H9 (cell line): Measurements from ENCODE around the gene GMPPB. TPM values are rescaled to one million over a fixed set of nuclear protein-coding genes. Genes with fewer than 3 reads are reported as not detected.

Source experiments
- DNase-seq: peaks from one replicate; pipeline ENCODE4 v3.0.0-alpha.2; 2017
- H2AFZ ChIP-seq: one replicate; pipeline ENCODE4 v1.6.1; 2013; ENCODE audit warnings: mild to moderate bottlenecking, low read length, control low read depth, moderate library complexity
- H2AK5ac ChIP-seq: 2 replicates; pipeline ENCODE4 v1.6.1; 2013; ENCODE audit warnings: low read length, control low read depth, mixed read lengths; ENCODE audit not compliant: insufficient read length
- H2BK120ac ChIP-seq: one replicate; pipeline ENCODE4 v1.6.1; 2013; ENCODE audit warnings: low read depth, mild to moderate bottlenecking, low read length, control low read depth, inconsistent platforms; ENCODE audit not compliant: poor library complexity, severe bottlenecking
- H2BK12ac ChIP-seq: 2 replicates; pipeline ENCODE4 v1.6.1; 2013; ENCODE audit warnings: low read length, control low read depth, mixed read lengths, low read depth; ENCODE audit not compliant: insufficient read length
- H2BK15ac ChIP-seq: 2 replicates; pipeline ENCODE4 v1.6.1; 2013; ENCODE audit warnings: low read depth, low read length, control low read depth
- H2BK20ac ChIP-seq: one replicate; pipeline ENCODE4 v1.6.1; 2013; ENCODE audit warnings: low read depth, mild to moderate bottlenecking, low read length, control low read depth, inconsistent platforms; ENCODE audit not compliant: poor library complexity, severe bottlenecking
- H2BK5ac ChIP-seq: 2 replicates; pipeline ENCODE4 v1.6.1; 2013; ENCODE audit warnings: low read length, control low read depth, mixed read lengths; ENCODE audit not compliant: insufficient read length
- H3K14ac ChIP-seq: 2 replicates; pipeline ENCODE4 v1.6.1; 2013; ENCODE audit warnings: low read length, control low read depth; ENCODE audit not compliant: insufficient read depth
- H3K18ac ChIP-seq: 2 replicates; pipeline ENCODE4 v1.6.1; 2013; ENCODE audit warnings: low read depth, mild to moderate bottlenecking, mixed read lengths, low read length, control low read depth; ENCODE audit not compliant: insufficient read length
- H3K23ac ChIP-seq: 2 replicates; pipeline ENCODE4 v1.6.1; 2013; ENCODE audit warnings: low read length, control low read depth, mixed read lengths, low read depth; ENCODE audit not compliant: insufficient read length
- H3K23me2 ChIP-seq: 2 replicates; pipeline ENCODE4 v1.6.1; 2013; ENCODE audit warnings: low read depth, mild to moderate bottlenecking, mixed read lengths, low read length, control low read depth; ENCODE audit not compliant: insufficient read length, poor library complexity, severe bottlenecking
- H3K27ac ChIP-seq: 2 replicates; pipeline ENCODE4 v1.5.1; 2013; ENCODE audit warnings: low read length, control low read depth, mixed read lengths, low read depth; ENCODE audit not compliant: insufficient read length
- H3K27me3 ChIP-seq: 2 replicates; pipeline ENCODE4 v1.6.1; 2013; ENCODE audit warnings: low read length, control low read depth, inconsistent platforms; ENCODE audit not compliant: insufficient read depth
- H3K4ac ChIP-seq: 2 replicates; pipeline ENCODE4 v1.6.1; 2013; ENCODE audit warnings: low read depth, mild to moderate bottlenecking, control low read depth, inconsistent platforms, low read length, moderate library complexity
- H3K4me1 ChIP-seq: 2 replicates; pipeline ENCODE4 v1.6.1; 2013; ENCODE audit warnings: low read length, control low read depth, inconsistent platforms; ENCODE audit not compliant: insufficient read depth
- H3K4me2 ChIP-seq: 2 replicates; pipeline ENCODE4 v1.6.1; 2013; ENCODE audit warnings: low read length, control low read depth, mixed read lengths; ENCODE audit not compliant: insufficient read length, insufficient read depth
- H3K56ac ChIP-seq: 2 replicates; pipeline ENCODE4 v1.6.1; 2013; ENCODE audit warnings: low read depth, mild to moderate bottlenecking, mixed read lengths, low read length, control low read depth; ENCODE audit not compliant: insufficient read length
- H3K79me1 ChIP-seq: 2 replicates; pipeline ENCODE4 v1.6.1; 2013; ENCODE audit warnings: low read depth, mild to moderate bottlenecking, moderate library complexity, low read length, control low read depth, inconsistent platforms; ENCODE audit not compliant: insufficient read depth, poor library complexity, severe bottlenecking
- H3K79me2 ChIP-seq: 2 replicates; pipeline ENCODE4 v1.6.1; 2013; ENCODE audit warnings: low read length, control low read depth, inconsistent platforms; ENCODE audit not compliant: insufficient read depth
- H3K9ac ChIP-seq: 2 replicates; pipeline ENCODE4 v1.6.1; 2013; ENCODE audit warnings: low read length, control low read depth, mixed read lengths; ENCODE audit not compliant: insufficient read length; ENCODE audit errors: extremely low read depth
- H3K9me3 ChIP-seq: one replicate; pipeline ENCODE4 v1.6.1; 2013; ENCODE audit warnings: low read depth, low read length, inconsistent platforms; ENCODE audit not compliant: control insufficient read depth
- H3T11ph ChIP-seq: one replicate; pipeline ENCODE4 v1.6.1; 2013; ENCODE audit warnings: mild to moderate bottlenecking, low read length, control low read depth, inconsistent platforms
- H4K20me1 ChIP-seq: one replicate; pipeline ENCODE4 v1.6.1; 2013; ENCODE audit not compliant: control insufficient read depth, insufficient read length, insufficient read depth
- H4K5ac ChIP-seq: 2 replicates; pipeline ENCODE4 v1.6.1; 2013; ENCODE audit warnings: low read depth, mild to moderate bottlenecking, mixed read lengths, low read length, control low read depth; ENCODE audit not compliant: insufficient read length
- H4K8ac ChIP-seq: replicated peaks from 2 replicates; pipeline ENCODE4 v1.6.1; 2013; ENCODE audit warnings: low read length, control low read depth, mixed read lengths, low read depth; ENCODE audit not compliant: insufficient read length
- H4K91ac ChIP-seq: 2 replicates; pipeline ENCODE4 v1.6.1; 2013; ENCODE audit warnings: low read depth, mild to moderate bottlenecking, moderate library complexity, mixed read lengths, low read length, control low read depth; ENCODE audit not compliant: insufficient read length
- H3K27ac Mint-ChIP-seq, 3 experiments: 2 replicates in 2 of 3; 3 replicates in 1 of 3; pipeline ENCODE4 v1.8.0; 2020 to 2021; ENCODE audit warnings: mixed read lengths in 3 of 3, mild to moderate bottlenecking in 1 of 3, moderate library complexity in 1 of 3
- H3K27me3 Mint-ChIP-seq: 2 replicates; pipeline ENCODE4 v1.8.0; 2021; ENCODE audit warnings: low read depth, mild to moderate bottlenecking, moderate library complexity, mixed read lengths
- H3K36me3 Mint-ChIP-seq, 3 experiments: 2 replicates in 2 of 3; 3 replicates in 1 of 3; pipeline ENCODE4 v1.8.0; 2020 to 2021; ENCODE audit warnings: low read depth in 3 of 3, mixed read lengths in 3 of 3; ENCODE audit not compliant: insufficient read depth in 1 of 3
- H3K4me1 Mint-ChIP-seq, 2 experiments: 2 replicates each; pipeline ENCODE4 v1.8.0; 2020; ENCODE audit warnings: mixed read lengths in 2 of 2
- H3K4me3 Mint-ChIP-seq, 2 experiments: 2 replicates in 1 of 2; 3 replicates in 1 of 2; pipeline ENCODE4 v1.8.0; 2020 to 2021; ENCODE audit warnings: mild to moderate bottlenecking in 2 of 2, mixed read lengths in 2 of 2, moderate library complexity in 1 of 2
- H3K9me3 Mint-ChIP-seq, 2 experiments: 2 replicates in 1 of 2; 3 replicates in 1 of 2; pipeline ENCODE4 v1.8.0; 2020; ENCODE audit warnings: mild to moderate bottlenecking in 2 of 2, mixed read lengths in 2 of 2, moderate library complexity in 1 of 2
- WGBS: extraction: QIAGEN DNeasy Blood & Tissue Kit; methylation state at CpG from one replicate; pipeline ENCODE4 v1.1.7; 2013; ENCODE audit warnings: missing lambda C conversion rate, low lambda C conversion rate, mixed read lengths; ENCODE audit not compliant: insufficient read length; ENCODE audit errors: extremely low coverage; 5-methylcytosine and 5-hydroxymethylcytosine counted together
- total RNA-seq: library from RNA; stranded (reverse); gene quantifications from 2 replicates; pipeline ENCODE4 v1.2.1, GENCODE V29; 2021
- TF ChIP-seq, protein P1 (sequence below): fragments of 200-600 bp; sonication (generic); conservative IDR thresholded peaks from 3 replicates; pipeline ENCODE4 v1.8.0; 2021; ENCODE audit warnings: antibody characterized with exemption, mild to moderate bottlenecking

Gene GMPPB
- total RNA-seq, 1 experiment from 2014 or later: 31.1 TPM

DNA sequence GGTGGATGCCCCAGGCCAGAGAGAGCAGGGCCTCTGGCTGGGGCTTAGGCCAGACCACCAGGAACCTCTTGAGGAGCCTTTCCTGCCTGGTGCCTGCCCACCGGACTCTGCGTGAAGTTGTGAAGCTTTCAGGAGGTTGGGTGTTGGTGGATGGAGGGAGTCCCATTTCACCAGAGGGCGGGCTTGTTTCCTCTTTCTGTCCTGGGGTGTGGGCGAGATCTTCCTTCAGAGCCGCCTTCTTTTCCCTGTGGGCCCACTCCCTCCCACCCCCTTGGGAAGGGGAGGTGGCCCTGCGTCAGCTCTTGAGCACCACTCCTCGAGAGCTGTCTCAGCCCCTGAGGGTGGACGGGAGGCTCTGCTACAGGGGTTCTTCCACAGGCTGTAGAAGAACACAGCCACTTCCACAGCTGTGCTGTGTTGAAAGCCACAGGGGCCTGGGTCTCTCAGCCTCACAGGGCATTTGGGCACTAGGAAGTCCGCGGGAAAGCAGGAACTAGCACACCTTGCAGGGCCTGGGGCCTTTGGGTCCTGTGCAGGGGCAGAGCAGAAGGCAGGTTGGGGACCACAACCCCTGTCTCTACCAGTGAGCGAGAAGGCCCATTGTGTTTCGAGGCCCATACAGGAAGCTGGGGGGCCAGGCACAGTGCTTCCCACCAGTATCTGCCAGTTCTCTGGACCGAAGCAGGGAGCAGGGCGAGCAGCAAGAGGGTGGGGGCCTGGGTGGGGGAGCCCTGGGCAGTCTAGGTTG lies 6.4 kb downstream of the GMPPB start:
- Histone ChIP-seq H3K4ac (no peak overlapping the region), H4K5ac (no peak overlapping the region), H3K4me2 (no peak overlapping the region), H3K9me3 (no peaks in the 10 kb centered on the region), H2BK15ac (no peak overlapping the region), H3K27me3 (no peaks in the 10 kb centered on the region), H2BK5ac (no peak overlapping the region), H3K18ac (no peak overlapping the region), H3T11ph (no peak overlapping the region), H3K23me2 (peaks cover 10% of the 10 kb centered on the region), H4K20me1 (no peaks in the 10 kb centered on the region), H3K79me1 (no peaks in the 10 kb centered on the region), H2BK20ac (no peak overlapping the region), H2AK5ac (no peak overlapping the region), H4K91ac (no peak overlapping the region), H3K79me2 (no peaks in the 10 kb centered on the region), H3K9ac (no peak overlapping the region), H2BK12ac (no peak overlapping the region), H3K23ac (no peak overlapping the region), H3K4me1 (no peaks in the 10 kb centered on the region), H3K14ac (no peak overlapping the region), H4K8ac (no peak overlapping the region), H3K27ac (no peak overlapping the region), H2AFZ (no peak overlapping the region), H2BK120ac (no peak overlapping the region), H3K56ac (no peak overlapping the region)
- DNase-seq: peak; percentile 25
- Mint-ChIP-seq H3K4me3 (peak overlapping the region in 1 of 2 experiments; percentile 60; a peak in 2 of 5 replicates), H3K9me3 (no peaks in the 10 kb centered on the region), H3K36me3 (peaks cover 0 to 30% (median 29%) of the 10 kb centered on the region in 3 experiments; a peak in 6 of 7 replicates), H3K27me3 (peaks cover 4% of the 10 kb centered on the region), H3K27ac (no peak overlapping the region), H3K4me1 (peaks cover 8 to 10% of the 10 kb centered on the region in 2 experiments)
- no CpG with 5 or more reads among the region's 14 CpGs for WGBS
- TF ChIP-seq, protein P1, sequence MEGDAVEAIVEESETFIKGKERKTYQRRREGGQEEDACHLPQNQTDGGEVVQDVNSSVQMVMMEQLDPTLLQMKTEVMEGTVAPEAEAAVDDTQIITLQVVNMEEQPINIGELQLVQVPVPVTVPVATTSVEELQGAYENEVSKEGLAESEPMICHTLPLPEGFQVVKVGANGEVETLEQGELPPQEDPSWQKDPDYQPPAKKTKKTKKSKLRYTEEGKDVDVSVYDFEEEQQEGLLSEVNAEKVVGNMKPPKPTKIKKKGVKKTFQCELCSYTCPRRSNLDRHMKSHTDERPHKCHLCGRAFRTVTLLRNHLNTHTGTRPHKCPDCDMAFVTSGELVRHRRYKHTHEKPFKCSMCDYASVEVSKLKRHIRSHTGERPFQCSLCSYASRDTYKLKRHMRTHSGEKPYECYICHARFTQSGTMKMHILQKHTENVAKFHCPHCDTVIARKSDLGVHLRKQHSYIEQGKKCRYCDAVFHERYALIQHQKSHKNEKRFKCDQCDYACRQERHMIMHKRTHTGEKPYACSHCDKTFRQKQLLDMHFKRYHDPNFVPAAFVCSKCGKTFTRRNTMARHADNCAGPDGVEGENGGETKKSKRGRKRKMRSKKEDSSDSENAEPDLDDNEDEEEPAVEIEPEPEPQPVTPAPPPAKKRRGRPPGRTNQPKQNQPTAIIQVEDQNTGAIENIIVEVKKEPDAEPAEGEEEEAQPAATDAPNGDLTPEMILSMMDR: no peak
